Esophagus (tissue), 2 donors: ENCODE measurements around the gene FASN. TPM values are rescaled to one million over a fixed set of nuclear protein-coding genes. Genes with fewer than 3 reads are reported as not detected.

Source experiments
- H3K27ac ChIP-seq, 2 donors: one replicate each; pipeline ENCODE4 v1.5.1; 2013; ENCODE audit warnings: low read depth in 2 of 2, mild to moderate bottlenecking in 2 of 2, inconsistent platforms in 1 of 2, low read length in 1 of 2, moderate library complexity in 1 of 2
- H3K27me3 ChIP-seq, 2 donors: one replicate each; pipeline ENCODE4 v1.6.1; 2013; ENCODE audit warnings: low read length in 2 of 2, control low read depth in 1 of 2, mild to moderate bottlenecking in 1 of 2; ENCODE audit not compliant: insufficient read depth in 2 of 2, control insufficient read depth in 1 of 2
- H3K36me3 ChIP-seq, 2 donors: one replicate each; pipeline ENCODE4 v1.6.1; 2013; ENCODE audit warnings: low read length in 1 of 2; ENCODE audit not compliant: control insufficient read depth in 2 of 2, insufficient read depth in 2 of 2
- H3K4me1 ChIP-seq, 2 donors: one replicate each; pipeline ENCODE4 v1.6.1; 2013; ENCODE audit warnings: low read length in 1 of 2; ENCODE audit not compliant: control insufficient read depth in 2 of 2, insufficient read depth in 2 of 2
- H3K4me3 ChIP-seq, 2 donors: one replicate each; pipeline ENCODE4 v1.5.1; 2013; ENCODE audit warnings: low read length in 2 of 2, mild to moderate bottlenecking in 2 of 2, low read depth in 1 of 2, moderate library complexity in 1 of 2
- H3K9me3 ChIP-seq, 2 donors: one replicate each; pipeline ENCODE4 v1.6.1; 2013; ENCODE audit warnings: mild to moderate bottlenecking in 2 of 2, low read depth in 1 of 2, low read length in 1 of 2, moderate library complexity in 1 of 2; ENCODE audit not compliant: control insufficient read depth in 2 of 2, insufficient read depth in 1 of 2
- WGBS, 2 donors: extraction: QIAGEN DNeasy Blood & Tissue Kit; methylation state at CpG; one replicate each; pipeline ENCODE4 v1.1.7; 2013; 5-methylcytosine and 5-hydroxymethylcytosine counted together
- polyA plus RNA-seq, 2 donors: library from polyadenylated mRNA; stranded (reverse); fragments of 200-250 nt; gene quantifications; one replicate each; pipeline ENCODE4 v1.2.3, GENCODE V29; 2013
- donor health status: healthy with polysubstance abuse.
- donor health status: Bipolar disorder and iron deficiency.

Gene FASN
- polyA plus RNA-seq, 2 donors = 92.2 to 95.9 TPM

GRCh38 chr17:82095777-82096708, 2.0 kb downstream of the FASN start:
- Histone ChIP-seq H3K27ac (no peak overlapping the region), H3K4me1 (peaks cover 8 to 37% of the 10 kb centered on the region in 2 donors), H3K36me3 (peaks cover 20 to 50% of the 10 kb centered on the region in 2 donors), H3K9me3 (no peaks in the 10 kb centered on the region), H3K27me3 (no peaks in the 10 kb centered on the region), H3K4me3 (peak overlapping the region; percentile 75 to 84)
- 93% methylated on average over 35 of the region's 35 CpGs for WGBS, 2 donors

DNA sequence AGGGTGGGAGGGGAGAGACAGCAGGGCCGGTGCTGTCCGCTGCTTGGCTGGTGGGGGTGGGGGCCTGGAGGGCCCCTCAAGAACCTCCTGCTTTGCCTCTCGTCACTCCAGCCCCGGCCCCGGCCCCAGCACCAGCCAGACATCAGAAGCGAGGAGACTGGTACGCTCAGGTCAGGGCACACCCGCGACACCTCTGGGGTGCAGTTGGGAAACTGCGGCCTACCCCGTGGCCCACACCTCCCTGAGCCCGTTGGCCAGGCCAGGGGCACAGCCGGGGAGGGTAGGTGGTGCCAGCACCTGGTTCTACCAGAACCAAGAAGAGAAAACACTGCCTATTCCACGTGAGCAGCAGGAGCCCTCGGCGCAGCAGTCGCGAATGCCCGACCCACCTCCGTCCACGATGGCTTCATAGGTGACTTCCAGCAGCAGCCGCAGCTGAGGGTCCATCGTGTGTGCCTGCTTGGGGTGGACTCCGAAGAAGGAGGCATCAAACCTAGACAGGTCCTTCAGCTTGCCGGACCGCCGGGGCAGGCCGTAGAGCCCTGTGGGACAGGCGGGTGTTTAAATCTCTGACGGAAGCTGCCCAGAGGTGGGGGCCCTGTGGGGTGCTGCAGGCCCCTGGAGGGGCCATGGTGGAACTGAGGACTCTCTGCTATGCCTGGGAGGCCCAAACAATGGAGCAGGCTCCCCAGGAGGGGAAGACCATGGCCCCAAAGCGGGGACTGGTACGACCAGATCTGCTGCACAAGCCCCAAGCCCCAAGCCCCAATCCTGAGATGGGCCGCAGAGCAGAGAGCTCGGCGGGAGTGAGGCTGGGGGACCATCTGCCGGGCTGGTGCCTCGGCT, 2.9 kb downstream of the FASN start:
- no peaks in the 10 kb centered on the region for H3K27me3 ChIP-seq
- H3K27ac ChIP-seq = no peak overlapping the region
- WGBS, 2 donors = 90 to 92% methylated on average over 37 of the region's 37 CpGs
- peaks cover 8 to 28% of the 10 kb centered on the region in 2 donors for H3K4me1 ChIP-seq
- no peak overlapping the region for H3K4me3 ChIP-seq
- peaks cover 21 to 58% of the 10 kb centered on the region in 2 donors for H3K36me3 ChIP-seq
- H3K9me3 ChIP-seq = peaks cover 0 to 2% of the 10 kb centered on the region in 2 donors

GRCh38 chr17:82092995-82093751, 4.9 kb downstream of the FASN start:
- Histone ChIP-seq H3K4me3 (no peak overlapping the region), H3K27ac (no peak overlapping the region), H3K9me3 (peaks cover 0 to 2% of the 10 kb centered on the region in 2 donors), H3K27me3 (no peaks in the 10 kb centered on the region), H3K4me1 (peaks cover 8 to 18% of the 10 kb centered on the region in 2 donors), H3K36me3 (peaks cover 28 to 78% of the 10 kb centered on the region in 2 donors)
- whole genome bisulfite sequencing, 2 donors = 95 to 96% methylated on average over 40 of the region's 40 CpGs

GRCh38 chr17:82092628-82092994, 5.4 kb downstream of the FASN start:
- H3K27ac ChIP-seq = no peak overlapping the region
- no peak overlapping the region for H3K4me3 ChIP-seq
- H3K9me3 ChIP-seq = peaks cover 0 to 2% of the 10 kb centered on the region in 2 donors
- no peaks in the 10 kb centered on the region for H3K27me3 ChIP-seq
- 91 to 93% methylated on average over 20 of the region's 20 CpGs for WGBS, 2 donors
- peaks cover 29 to 83% of the 10 kb centered on the region in 2 donors for H3K36me3 ChIP-seq
- peaks cover 8 to 18% of the 10 kb centered on the region in 2 donors for H3K4me1 ChIP-seq

DNA sequence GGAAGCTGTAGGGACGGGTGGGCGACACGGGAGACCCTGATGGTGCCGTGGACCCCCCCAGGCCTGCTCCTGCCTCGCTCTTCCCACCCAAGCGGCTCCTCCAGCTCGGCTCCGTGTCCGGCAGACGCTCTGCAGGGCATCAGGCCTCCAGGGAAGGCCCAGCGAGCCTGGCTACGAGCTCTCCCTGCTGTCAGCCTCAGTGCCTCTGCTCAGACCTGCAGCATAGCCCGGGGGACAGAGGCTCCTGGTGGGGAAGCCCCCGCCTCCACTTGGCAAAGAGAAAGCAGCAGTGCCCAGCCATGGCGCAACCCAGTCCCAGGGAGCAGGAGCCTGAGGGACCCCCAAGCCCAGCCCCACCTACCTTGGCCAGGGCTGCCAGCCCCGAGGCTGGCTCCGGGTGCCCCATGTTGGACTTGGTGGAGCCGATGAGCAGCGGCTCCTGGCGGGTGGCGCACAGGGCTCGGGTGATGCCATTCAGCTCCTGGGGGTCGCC, 5.9 kb downstream of the FASN start:
- H3K27me3 ChIP-seq = no peaks in the 10 kb centered on the region
- peaks cover 8 to 18% of the 10 kb centered on the region in 2 donors for H3K4me1 ChIP-seq
- 92% methylated on average over 22 to 23 of the region's 23 CpGs for WGBS, 2 donors
- peaks cover 0 to 2% of the 10 kb centered on the region in 2 donors for H3K9me3 ChIP-seq
- H3K36me3 ChIP-seq = peaks cover 34 to 88% of the 10 kb centered on the region in 2 donors
- no peak overlapping the region for H3K4me3 ChIP-seq
- H3K27ac ChIP-seq = no peak overlapping the region

DNA sequence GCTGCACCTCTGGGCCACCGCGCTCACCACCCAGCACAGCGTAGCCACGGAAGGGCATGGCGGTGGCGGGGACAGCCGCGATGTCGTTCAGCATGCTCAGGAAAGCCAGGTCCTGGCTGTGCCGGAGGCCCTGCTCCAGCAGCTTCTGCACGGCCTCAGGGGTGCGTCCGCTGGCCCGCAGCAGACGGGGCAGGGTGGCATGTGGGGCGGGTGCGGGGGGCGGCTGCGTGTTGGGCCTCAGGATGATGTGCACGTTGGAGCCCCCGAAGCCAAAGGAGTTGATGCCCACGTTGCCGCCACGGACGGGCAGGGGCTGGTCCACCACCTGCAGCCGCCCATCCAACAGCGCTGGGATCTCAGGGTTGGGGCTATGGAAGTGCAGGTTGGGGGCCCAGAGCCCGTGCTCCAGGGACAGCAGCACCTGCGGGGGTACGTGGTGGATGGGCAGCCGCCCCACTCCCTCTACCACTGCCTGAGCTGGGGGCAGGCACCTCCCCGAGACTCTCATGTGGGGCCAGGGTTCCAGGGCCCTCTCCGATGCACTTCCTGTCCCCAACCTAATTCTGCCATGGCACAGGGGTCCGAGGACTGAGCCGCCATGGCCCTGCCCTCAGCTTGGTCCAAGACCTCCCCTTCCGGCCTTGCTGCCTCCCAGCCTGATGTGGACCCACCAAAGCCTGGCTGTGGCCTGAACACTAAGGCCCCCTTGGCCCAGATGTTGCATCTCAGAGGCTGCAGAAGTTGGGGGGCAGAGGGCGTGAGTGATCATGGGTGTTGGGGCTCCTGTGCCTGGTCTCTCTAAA, 6.6 kb downstream of the FASN start:
- Histone ChIP-seq H3K4me3 (no peak overlapping the region), H3K36me3 (peaks cover 40 to 93% of the 10 kb centered on the region in 2 donors), H3K27ac (no peak overlapping the region), H3K9me3 (peaks cover 0 to 2% of the 10 kb centered on the region in 2 donors), H3K27me3 (no peaks in the 10 kb centered on the region), H3K4me1 (peaks cover 3 to 11% of the 10 kb centered on the region in 2 donors)
- WGBS, 2 donors = 95% methylated on average over 37 of the region's 37 CpGs

- H3K27ac ChIP-seq = no peak overlapping the region
- H3K4me3 ChIP-seq = no peak overlapping the region
- no peaks in the 10 kb centered on the region for H3K27me3 ChIP-seq
- peaks cover 39 to 93% of the 10 kb centered on the region in 2 donors for H3K36me3 ChIP-seq
- WGBS, 2 donors = 93 to 94% methylated on average over 29 of the region's 29 CpGs
- peaks cover 0 to 3% of the 10 kb centered on the region in 2 donors for H3K4me1 ChIP-seq
- H3K9me3 ChIP-seq = peaks cover 0 to 2% of the 10 kb centered on the region in 2 donors
These were observed 7.3 kb downstream of the FASN start for GRCh38 chr17:82090549-82091263.
